GM21515 (cell line): Measurements from ENCODE around the gene EHD2.

ENCODE experiments used
- ATAC-seq: cut with Tn5 transposase; IDR thresholded peaks from one replicate; pipeline ENCODE4 v1.9.1; 2021; ENCODE audit not compliant: unreplicated experiment

Gene EHD2

GRCh38 chr19:47687906-47688305 is 25.3 kb upstream of the EHD2 start:
- ATAC-seq = no peak

DNA sequence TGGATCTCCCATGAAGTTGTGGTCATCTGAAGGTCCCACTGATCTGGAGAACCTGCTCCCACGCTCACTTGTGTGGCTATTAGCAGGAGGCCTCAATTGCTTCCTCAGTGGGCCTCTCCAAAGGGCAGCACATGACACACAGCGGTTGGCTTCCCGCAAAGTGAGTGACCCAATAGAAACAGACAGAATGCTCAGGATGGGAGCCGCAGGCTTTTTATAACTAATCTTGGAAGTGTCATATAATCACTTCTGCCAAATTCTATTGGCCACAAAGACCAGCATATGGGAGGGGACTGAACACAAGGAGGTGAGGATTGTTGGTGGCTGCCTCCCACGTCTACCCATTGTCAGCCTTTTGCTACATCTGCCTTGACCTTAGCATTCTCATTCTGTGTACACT is 22.1 kb upstream of the EHD2 start:
- ATAC-seq = no peak

DNA sequence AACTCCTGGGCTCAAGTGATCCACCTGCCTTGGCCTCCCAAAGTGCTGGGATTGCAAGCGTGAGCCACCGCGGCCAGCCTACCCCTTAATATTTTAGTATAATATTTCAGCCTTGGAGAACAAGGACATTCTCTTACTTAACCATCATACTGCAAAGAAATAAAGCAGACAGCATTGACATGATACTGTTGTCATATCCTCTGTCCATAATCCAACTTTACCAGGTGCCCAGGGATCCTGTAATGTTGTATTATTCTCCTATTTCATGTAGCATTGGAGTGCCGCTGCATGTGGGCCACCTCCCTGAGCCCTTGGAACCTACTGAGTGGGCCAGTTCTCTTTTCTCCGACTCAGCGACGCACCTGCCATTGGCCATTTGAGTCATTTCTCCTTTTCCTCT is 21.4 kb upstream of the EHD2 start:
- no peak for ATAC-seq

DNA sequence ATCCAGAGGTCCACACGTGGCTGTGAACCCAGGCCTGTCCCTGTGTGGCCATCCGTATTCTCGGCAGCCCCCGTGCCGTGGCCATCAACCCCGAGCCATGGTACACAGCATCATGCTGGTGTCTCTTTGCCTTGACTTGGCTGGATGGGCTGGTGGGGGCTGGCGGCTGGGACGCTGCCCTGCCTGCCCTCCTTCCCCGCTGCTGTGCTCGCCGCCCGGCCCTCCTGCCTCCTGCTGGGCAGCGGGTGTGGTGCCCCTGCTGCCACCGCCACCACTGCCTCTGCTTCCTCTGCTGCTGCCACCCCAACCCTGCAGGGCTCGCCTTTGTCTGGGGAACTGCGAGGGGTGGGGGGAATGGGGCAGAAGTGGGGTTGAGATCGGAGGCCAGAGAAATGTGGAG is 19.7 kb upstream of the EHD2 start:
- no peak for ATAC-seq

DNA sequence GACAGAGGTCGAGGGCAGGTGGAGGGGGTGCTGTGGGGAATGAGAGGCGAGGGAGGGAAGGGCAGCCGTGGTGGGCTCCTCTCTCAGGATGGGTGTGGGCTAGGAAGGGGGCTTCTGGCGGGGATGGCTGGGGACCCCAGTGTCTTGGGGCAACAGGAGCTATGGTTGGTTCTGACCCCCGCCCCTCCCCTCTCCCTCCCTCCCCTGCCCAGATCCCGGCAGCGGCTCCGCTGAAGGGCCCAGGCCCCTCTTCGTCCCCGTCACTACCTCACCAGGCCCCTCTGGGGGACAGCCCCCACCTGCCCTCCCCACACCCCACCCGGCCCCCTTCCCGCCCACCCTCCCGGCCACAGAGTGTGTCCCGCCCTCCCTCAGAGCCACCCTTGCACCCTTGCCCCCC is 19.3 kb upstream of the EHD2 start:
- no peak for ATAC-seq

- ATAC-seq = no peak
Observed at GRCh38 chr19:47694466-47695273, 18.6 kb upstream of the EHD2 start.

DNA sequence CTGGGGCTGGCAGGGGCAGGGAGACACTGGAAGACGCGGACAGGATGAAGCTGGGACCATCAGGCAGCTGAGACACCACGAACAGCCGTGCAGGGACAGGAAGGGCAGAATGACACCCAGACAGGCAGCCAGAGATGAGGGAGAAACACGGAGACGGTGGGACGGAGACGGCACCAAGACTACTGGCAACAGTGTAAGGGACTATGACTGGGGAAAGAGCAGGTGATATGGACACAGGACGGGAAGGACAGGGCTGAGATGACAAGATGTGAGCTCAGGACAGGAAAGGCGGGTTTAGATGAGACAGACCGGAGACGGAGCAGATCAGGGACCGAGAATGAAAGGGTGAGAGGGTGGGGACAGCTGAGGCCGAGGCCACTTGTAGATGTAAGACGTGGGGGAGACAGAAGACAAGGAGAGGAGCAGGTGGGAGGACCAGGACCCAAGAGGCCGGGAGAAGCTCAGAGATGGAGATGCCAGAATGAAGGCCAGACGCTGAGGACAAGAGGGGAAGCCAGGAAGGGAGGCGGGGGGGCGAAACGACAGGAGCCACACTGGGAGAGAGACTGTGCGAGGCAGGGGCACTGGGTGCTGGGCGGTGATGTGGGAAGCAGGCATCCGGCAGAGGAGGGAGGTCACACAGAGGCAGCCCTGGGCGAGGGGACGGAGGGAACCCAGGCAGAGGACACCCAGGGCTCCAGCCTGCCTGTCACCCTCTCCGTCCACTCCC is 17.5 kb upstream of the EHD2 start:
- no peak for ATAC-seq

DNA sequence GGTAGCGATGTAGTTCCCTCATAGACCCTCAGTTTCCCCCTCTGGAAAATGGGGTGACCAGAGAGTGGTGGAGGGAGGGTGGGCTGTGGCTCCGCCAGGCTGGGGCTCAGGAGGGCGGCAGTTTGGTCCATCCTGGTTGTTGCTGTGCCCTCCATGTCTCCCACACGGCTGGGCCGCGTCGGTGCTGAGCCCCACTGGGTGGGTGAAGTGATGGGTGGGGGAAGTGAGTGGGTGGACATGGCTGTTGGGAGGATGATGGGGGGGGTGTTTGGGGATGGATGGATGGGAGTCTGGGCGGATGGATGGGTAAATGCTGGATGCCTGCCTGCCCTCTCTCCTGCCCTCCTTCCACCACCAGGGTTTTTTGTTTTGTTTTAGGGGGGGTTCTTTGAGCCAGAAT is 16.6 kb upstream of the EHD2 start:
- no peak for ATAC-seq

DNA sequence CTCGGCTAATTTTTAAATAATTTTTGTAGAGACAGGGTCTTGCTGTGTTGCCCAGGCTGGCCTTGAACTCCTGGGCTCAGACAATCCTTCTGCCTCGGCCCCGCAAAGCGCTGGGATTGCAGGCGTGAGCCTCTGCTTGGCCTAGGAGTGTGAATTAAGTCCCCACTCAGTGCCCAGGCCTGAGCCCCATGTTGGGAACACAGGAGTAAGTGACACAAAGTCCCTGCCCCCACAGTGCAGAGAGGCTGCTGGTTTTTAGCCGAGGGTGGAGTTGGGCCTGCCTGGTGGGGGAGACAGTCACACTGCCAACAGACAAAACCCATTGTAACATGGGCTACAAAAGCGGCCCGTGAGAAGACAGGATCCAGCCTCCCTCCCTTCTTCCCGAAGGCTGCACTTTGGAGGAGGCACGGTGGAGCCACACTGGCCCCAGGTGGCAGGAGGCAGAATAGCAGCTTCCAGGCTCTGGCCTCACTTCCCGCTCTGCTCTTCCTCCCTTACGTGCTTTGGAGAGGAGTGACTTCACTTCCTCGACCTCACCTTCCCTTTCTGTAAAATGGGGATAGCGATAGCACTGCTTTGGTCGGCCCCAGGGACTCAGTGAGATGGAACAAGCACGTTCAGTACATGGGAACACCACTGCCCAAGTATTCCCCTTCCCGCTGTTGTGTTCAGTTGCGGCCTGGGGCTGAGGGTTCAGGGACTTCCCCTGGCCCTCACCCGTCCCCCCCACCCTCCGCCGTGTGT is 15.2 kb upstream of the EHD2 start:
- peak; percentile 54 for ATAC-seq

- ATAC-seq = no peak
Observed at GRCh38 chr19:47698631-47699359, 14.4 kb upstream of the EHD2 start.

GRCh38 chr19:47699360-47699917 is 13.8 kb upstream of the EHD2 start:
- no peak for ATAC-seq

DNA sequence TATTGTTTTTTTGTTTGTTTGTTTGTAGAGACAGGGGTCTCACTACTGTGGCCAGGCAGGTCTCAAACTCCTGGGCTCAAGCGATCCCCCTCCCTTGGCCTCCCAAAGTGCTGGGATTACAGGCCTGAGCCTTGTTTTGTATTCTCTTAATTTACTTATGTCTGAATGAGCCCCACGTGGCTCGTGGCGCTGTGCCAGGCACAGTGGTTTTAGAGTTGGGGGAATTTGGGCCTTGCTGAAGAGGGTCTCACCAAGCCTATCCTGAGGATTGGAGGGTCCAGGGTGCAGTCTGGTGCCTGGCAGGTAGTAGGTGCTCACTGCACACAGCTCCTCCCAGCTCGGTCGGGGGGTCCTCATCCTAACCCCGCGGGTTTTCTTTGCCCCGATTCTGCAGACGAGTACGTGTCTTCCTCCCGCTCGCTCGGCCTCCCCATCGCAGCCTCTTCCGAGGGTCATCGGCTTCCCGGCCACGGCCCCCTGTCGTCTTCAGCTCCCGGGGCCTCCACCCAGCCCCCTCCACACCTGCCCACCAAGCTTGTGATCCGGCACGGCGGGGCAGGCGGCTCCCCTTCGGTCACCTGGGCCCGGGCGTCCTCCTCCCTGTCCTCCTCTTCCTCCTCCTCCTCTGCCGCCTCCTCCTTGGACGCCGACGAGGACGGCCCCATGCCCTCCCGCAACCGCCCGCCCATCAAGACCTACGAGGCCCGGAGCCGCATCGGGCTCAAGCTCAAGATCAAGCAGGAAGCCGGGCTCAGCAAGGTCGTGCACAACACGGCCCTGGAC is 12.1 kb upstream of the EHD2 start:
- no peak for ATAC-seq

GRCh38 chr19:47701717-47702552 is 11.3 kb upstream of the EHD2 start:
- ATAC-seq = no peak

- ATAC-seq = no peak
Observed at GRCh38 chr19:47702671-47703070, 10.6 kb upstream of the EHD2 start.

DNA sequence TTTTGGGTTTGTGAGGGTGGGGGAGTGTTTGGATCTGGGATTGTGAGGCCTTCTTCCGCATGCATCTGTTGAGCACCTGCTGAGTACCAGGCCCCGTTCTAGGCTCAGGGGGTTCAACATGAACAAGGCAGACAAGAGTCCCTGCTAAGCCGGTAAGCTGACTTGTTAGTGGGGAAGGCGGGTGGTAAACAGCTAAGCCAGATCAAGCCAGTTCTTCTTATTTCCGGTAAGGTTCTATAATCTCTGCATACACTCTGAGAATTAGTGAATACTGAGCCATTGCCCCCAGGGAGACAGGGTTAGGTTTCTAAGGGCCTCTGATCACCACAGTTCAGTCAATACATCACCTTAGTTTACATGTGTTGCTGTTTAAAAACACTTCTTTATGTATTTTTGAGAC is 9.9 kb upstream of the EHD2 start:
- ATAC-seq = no peak

GRCh38 chr19:47704024-47704423 is 9.2 kb upstream of the EHD2 start:
- ATAC-seq = no peak

GRCh38 chr19:47704656-47705055 is 8.6 kb upstream of the EHD2 start:
- ATAC-seq = no peak

DNA sequence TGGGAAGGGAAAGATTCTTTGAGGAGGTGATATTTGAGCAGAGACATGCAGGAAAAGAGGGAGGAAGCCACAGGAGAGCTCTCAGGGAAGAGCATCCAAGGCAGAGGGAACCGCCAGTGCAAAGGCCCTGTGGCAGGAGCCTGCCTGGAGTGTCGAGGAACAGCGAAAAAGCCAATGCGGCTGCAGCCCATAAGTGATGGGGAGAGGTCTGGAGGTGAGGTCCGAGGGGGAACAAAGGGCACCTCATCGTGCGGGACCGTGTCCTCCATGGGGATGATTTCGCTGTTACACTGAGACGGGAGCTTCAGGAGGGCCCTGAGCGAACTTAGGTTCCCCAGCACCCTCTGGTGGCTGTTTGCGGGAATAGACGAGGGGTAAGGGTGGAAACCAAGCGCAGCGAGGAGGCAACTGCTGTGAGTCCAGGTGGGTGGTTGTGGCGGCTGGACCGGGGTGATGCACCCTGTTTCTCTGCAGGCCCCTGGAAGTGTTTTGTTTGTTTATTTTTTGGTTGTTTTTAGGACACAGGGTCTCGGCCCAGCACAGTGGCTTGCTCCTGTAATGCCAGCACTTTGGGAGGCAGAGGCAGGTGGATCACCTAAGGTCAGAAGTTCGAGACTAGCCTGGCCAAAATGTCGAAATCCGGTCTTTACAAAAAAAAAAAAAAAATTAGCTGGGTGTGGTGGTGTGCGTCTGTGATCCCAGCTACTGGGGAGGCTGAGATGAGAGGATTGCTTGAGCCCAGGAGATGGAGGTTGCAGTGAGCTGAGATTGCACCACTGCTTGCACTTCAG is 5.9 kb upstream of the EHD2 start:
- ATAC-seq = no peak
